HL-60 (cell line): ENCODE measurements around the gene MBLAC1.
A peak's percentile ranks its signal among the peaks of the same experiment; 100 is the strongest.

Experiments
- DNase-seq, 2 experiments: peaks; one replicate each; pipeline ENCODE4 v3.0.0-alpha.2; 2010 to 2020; ENCODE audit warnings: low read depth in 1 of 2, low spot score in 1 of 2
- H3K27ac ChIP-seq: fragments of 250-450 bp; sonication (Bioruptor Pico); replicated peaks from 2 replicates; pipeline ENCODE4 v1.5.1; 2020; ENCODE audit warnings: mild to moderate bottlenecking, moderate library complexity
- H3K27me3 ChIP-seq: fragments of 250-450 bp; sonication (Bioruptor Pico); 2 replicates; pipeline ENCODE4 v1.5.1; 2021; ENCODE audit warnings: mild to moderate bottlenecking, moderate library complexity; ENCODE audit not compliant: insufficient read depth, poor library complexity, severe bottlenecking
- H3K4me3 ChIP-seq: replicated peaks from 2 replicates; pipeline ENCODE4 v1.5.1; 2011; ENCODE audit warnings: mild to moderate bottlenecking, control low read depth, low read length; ENCODE audit not compliant: insufficient read depth
- GABPA ChIP-seq: IDR thresholded peaks from 2 replicates; pipeline ENCODE4 v1.6.1; 2012; ENCODE audit warnings: low read depth
- POLR2AphosphoS5 ChIP-seq: IDR thresholded peaks from 2 replicates; pipeline ENCODE4 v1.6.1; 2012; ENCODE audit warnings: low read depth
- SPI1 ChIP-seq: IDR thresholded peaks from 2 replicates; pipeline ENCODE4 v1.6.1; 2012; ENCODE audit warnings: low read depth, mild to moderate bottlenecking, borderline replicate concordance
- TF ChIP-seq, protein P1 (sequence below): IDR thresholded peaks from one replicate; pipeline ENCODE4 v1.5.1; 2011; ENCODE audit warnings: low read length, control low read depth, inconsistent platforms; ENCODE audit not compliant: insufficient read depth
- TF ChIP-seq, protein P2 (sequence below): IDR thresholded peaks from 2 replicates; pipeline ENCODE4 v1.6.1; 2012; ENCODE audit warnings: low read depth; ENCODE audit not compliant: insufficient replicate concordance

The MBLAC1 gene

DNA sequence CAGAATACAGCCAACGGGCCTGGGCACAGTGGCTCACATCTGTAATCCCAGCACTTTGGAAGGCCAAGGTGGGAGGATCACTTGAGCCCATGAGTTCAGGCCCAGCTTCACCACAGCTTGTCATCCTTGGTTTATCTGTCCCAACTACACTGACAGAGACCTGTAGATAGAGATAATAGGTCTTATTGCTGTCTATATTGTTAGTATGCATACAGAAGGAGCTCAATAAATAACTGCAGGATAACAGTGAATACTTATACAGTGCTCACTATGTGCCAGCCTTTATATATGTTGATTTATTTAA, 6.1 kb upstream of the MBLAC1 start:
- Histone ChIP-seq H3K27ac (peak overlapping the region; percentile 97), H3K27me3 (no peaks in the 10 kb centered on the region), H3K4me3 (no peak overlapping the region)
- no peak for TF ChIP-seq SPI1
- no peak for TF ChIP-seq POLR2AphosphoS5
- TF ChIP-seq, protein P1, sequence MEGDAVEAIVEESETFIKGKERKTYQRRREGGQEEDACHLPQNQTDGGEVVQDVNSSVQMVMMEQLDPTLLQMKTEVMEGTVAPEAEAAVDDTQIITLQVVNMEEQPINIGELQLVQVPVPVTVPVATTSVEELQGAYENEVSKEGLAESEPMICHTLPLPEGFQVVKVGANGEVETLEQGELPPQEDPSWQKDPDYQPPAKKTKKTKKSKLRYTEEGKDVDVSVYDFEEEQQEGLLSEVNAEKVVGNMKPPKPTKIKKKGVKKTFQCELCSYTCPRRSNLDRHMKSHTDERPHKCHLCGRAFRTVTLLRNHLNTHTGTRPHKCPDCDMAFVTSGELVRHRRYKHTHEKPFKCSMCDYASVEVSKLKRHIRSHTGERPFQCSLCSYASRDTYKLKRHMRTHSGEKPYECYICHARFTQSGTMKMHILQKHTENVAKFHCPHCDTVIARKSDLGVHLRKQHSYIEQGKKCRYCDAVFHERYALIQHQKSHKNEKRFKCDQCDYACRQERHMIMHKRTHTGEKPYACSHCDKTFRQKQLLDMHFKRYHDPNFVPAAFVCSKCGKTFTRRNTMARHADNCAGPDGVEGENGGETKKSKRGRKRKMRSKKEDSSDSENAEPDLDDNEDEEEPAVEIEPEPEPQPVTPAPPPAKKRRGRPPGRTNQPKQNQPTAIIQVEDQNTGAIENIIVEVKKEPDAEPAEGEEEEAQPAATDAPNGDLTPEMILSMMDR: no peak
- TF ChIP-seq, protein P2, sequence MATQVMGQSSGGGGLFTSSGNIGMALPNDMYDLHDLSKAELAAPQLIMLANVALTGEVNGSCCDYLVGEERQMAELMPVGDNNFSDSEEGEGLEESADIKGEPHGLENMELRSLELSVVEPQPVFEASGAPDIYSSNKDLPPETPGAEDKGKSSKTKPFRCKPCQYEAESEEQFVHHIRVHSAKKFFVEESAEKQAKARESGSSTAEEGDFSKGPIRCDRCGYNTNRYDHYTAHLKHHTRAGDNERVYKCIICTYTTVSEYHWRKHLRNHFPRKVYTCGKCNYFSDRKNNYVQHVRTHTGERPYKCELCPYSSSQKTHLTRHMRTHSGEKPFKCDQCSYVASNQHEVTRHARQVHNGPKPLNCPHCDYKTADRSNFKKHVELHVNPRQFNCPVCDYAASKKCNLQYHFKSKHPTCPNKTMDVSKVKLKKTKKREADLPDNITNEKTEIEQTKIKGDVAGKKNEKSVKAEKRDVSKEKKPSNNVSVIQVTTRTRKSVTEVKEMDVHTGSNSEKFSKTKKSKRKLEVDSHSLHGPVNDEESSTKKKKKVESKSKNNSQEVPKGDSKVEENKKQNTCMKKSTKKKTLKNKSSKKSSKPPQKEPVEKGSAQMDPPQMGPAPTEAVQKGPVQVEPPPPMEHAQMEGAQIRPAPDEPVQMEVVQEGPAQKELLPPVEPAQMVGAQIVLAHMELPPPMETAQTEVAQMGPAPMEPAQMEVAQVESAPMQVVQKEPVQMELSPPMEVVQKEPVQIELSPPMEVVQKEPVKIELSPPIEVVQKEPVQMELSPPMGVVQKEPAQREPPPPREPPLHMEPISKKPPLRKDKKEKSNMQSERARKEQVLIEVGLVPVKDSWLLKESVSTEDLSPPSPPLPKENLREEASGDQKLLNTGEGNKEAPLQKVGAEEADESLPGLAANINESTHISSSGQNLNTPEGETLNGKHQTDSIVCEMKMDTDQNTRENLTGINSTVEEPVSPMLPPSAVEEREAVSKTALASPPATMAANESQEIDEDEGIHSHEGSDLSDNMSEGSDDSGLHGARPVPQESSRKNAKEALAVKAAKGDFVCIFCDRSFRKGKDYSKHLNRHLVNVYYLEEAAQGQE: no peak
- TF ChIP-seq GABPA: no peak
- DNase-seq: no peak

DNA sequence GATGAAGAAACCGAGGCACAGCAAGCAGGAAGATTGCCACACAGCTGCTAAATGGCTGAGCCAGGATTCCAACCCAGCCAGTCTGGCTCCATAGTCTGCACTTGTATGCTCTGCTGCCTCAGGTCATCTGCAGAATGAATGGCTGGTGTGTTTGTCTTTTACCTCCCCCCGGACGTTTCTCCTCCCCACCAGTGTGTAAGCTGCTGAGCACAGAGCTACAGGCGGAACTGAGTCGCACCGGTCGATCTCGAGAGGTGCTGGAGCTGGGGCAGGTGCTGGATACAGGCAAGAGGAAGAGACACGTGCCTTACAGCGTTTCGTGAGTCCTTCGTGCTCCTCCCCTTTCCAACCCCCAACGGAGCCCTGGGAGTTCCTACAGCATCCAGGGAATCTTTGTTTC, 4.7 kb upstream of the MBLAC1 start:
- H3K4me3 ChIP-seq: no peak overlapping the region
- H3K27ac ChIP-seq: no peak overlapping the region
- H3K27me3 ChIP-seq: no peaks in the 10 kb centered on the region
- DNase-seq: no peak
- TF ChIP-seq, protein P1: no peak
- no peak for TF ChIP-seq POLR2AphosphoS5
- TF ChIP-seq GABPA: no peak
- no peak for TF ChIP-seq SPI1
- TF ChIP-seq, protein P2: no peak

DNA sequence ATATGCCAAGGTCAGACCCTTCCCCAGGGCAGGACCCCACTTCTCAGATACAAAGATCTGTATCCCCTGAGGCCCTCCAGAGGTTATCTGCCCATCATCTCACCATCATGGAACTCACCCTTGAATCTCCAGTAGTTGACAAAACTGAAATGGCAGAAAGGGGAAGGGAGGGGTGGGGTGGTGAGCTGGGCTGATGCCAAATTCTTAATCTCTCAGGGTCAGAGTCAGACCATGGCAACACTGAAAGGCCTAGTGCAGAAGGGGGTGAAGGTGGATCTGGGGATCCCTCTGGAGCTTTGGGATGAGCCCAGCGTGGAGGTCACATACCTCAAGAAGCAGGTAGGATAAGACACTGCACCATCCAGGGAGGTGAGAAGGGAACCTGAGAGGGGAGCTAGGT, 4.2 kb upstream of the MBLAC1 start:
- Histone ChIP-seq H3K27ac (no peak overlapping the region), H3K27me3 (no peaks in the 10 kb centered on the region), H3K4me3 (no peak overlapping the region)
- DNase-seq: no peak
- TF ChIP-seq, protein P2: no peak
- no peak for TF ChIP-seq GABPA
- TF ChIP-seq, protein P1: no peak
- TF ChIP-seq SPI1: no peak
- no peak for TF ChIP-seq POLR2AphosphoS5
